Measurements from ENCODE around the gene CDH23.

GRCh38 chr10:71769279-71769823 is 372.6 kb downstream of the CDH23 start:
- TF ChIP-seq EZH2 (IDR thresholded peaks at IDR 0.05; ENCODE audit: low read length, missing control alignments) (no peak), CTCF (conservative IDR thresholded peaks at IDR 0.05 in 1 of 2, IDR thresholded peaks at IDR 0.05 in 1 of 2; ENCODE audit: low read depth in 1 of 2, low read length in 2 of 2) (no peak)

Data from fibroblast of lung (primary cell).